GM11168 (cell line): ENCODE data around the gene ZNF165.
"Not testable (repeated sequence)": the region's sequence is repeated elsewhere in the genome, so short reads cannot be mapped to it uniquely, and the experiment has no call there.

Experiments
- in situ Hi-C: fragments of 300-500 bp; cut with MboI; formaldehyde crosslinking; loops from one replicate; pipeline ENCODE4 v1.12.0; 2022; ENCODE audit warnings: low sequenced_read_pairs; ENCODE audit not compliant: unreplicated experiment

ZNF165 gene

DNA sequence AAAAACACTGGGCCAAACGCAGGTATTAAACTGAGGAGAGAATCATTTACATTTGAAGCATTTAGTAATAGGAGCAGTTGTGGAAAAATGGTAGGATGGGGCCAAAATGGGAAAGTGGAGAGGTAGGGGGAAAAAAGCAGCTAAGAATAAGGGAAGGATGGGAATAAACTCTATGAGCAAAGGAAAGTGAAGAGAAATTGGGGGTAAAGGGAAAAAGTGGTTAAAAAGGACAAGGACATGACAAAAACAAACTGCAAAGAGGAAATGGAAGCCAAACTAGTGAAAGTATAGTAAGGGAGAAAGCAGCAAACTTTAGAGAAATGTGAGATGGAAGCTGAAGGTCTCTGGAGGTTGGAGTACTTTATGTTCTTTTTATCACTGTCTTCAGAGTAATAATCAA is 37.8 kb downstream of the ZNF165 start:
- in situ Hi-C loops: no loop called here

- in situ Hi-C loops: no loop called here
Measured at GRCh38 chr6:28121876-28122275, 41.5 kb downstream of the ZNF165 start.

DNA sequence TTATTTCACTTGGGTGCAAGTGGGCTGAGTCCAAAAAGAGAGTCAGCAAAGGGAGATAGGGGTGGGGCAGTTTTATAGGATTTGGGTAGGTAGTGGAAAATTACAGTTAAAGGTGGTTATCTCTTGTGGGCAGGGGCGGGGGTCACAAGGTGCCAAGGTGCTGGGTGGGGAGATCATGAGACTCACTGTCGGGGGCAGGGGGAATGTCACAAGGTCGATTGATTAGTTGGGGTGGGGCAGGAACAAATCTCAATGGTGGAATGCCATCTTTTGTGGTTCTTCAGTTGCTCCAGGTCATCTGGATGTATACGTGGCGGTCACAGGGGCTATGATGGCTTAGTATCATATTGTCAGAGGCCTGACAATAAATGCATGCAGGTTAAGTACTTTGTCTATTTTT is 41.9 kb downstream of the ZNF165 start:
- in situ Hi-C loops: not testable (repeated sequence)

GRCh38 chr6:28124350-28124970 is 44.1 kb downstream of the ZNF165 start, which contains the start of gene ZSCAN16:
Gene ZSCAN16, plus strand, starts transcription at chr6:28124609. Its CDS starts 835 bp downstream, at chr6:28125444.
- in situ Hi-C loops: no loop called here

GRCh38 chr6:28124971-28125353 is 44.6 kb downstream of the ZNF165 start:
- in situ Hi-C loops: no loop called here

DNA sequence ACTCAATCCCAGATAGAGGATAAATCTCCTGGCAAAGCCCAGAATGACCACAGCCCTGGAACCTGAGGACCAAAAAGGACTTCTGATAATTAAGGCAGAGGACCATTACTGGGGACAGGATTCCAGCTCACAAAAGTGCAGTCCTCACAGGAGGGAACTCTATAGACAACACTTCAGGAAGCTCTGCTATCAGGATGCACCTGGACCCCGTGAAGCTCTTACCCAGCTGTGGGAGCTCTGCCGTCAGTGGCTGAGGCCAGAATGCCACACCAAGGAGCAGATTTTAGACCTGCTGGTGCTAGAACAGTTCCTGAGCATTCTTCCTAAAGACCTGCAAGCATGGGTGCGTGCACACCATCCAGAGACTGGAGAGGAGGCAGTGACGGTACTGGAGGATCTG is 45.0 kb downstream of the ZNF165 start:
- in situ Hi-C loops: no loop called here

DNA sequence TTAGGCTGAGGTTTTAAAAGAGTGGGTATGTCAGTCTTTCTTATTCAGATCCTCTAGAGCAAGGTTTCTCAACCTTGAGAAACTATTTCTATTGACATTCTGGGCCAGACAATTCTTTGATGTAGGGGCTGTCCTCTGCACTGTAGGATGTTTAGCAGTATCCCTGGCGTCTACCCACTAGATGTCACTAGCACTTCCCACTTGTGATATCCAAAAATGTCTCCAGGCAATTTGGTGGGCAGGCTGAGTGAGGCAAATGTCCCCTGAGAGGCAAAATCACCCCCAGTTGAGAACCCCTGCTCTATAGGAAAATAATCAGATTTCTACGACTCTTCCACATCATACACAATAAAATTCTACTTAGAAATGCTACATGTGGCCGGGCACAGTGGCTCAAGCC is 53.6 kb downstream of the ZNF165 start:
- in situ Hi-C loops: loop anchor here (5.0 kb wide), 1 partner anchor 233 kb away; no protein-coding TSS in a partner anchor

- in situ Hi-C loops: loop anchor here (5.0 kb wide), 1 partner anchor 233 kb away; no protein-coding TSS in a partner anchor
Measured at GRCh38 chr6:28134716-28135115, 54.3 kb downstream of the ZNF165 start.

DNA sequence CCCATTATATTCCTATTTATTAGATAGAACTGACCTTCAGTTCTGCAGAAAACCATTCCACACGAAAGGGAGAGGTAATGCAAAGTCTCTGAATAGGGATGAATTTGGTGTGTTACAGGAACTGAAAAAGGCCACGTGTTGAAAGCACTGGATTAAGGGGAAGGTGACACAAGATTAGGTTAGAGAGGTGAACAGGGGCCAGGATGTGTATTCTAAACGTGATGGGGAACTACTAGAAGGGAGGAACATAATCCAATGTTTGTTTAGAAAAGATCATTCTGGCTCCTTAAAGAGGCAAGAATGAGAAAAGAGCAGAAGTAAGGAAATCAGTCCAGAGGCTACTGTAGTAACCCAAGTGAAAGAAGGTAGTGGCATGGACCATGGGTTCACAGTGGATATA is 55.0 kb downstream of the ZNF165 start:
- in situ Hi-C loops: no loop called here

- in situ Hi-C loops: no loop called here
Measured at GRCh38 chr6:28136585-28137504, 56.5 kb downstream of the ZNF165 start.

DNA sequence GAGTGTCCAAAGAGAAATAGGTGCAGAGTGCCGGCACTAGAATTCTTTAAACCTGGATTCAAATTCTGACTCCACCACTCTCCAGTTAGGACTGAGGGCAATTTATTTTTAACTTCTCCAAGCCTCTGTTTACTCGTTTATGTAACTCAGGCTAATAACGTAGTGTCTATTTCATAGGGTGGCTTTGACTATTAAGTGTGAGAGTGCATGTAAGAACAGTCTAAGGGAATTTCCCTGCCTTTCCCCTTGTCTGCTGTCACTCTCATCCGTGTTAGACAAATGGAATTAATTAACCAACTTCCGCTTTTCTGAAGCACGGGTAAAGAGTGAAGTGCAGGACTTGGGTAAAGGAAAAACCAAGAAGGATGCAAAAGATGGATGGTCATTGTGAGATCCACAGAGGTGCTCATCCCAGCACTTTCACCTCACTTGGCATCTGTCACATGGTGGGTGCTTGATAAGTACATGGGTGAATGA is 57.2 kb downstream of the ZNF165 start:
- in situ Hi-C loops: no loop called here
